Panc1 (cell line): ENCODE results near the gene RALGPS1. TPM values are rescaled to one million over a fixed set of nuclear protein-coding genes. Genes with fewer than 3 reads are reported as not detected.

ENCODE experiments used
- ATAC-seq: fragments of 200-7000 bp; cut with Tn5 transposase; 2 replicates; pipeline ENCODE4 v1.9.1; 2020; ENCODE audit warnings: mild to moderate bottlenecking, moderate library complexity
- BruUV-seq: library from RNA; stranded (reverse); fragments of 400-500 nt; replicated peaks from 2 replicates; lab custom pipeline; 2021; lab: Mats Ljungman, UMichigan
- CTCF ChIA-PET: fragments of 300-600 bp; sonication (Branson Sonifier 250); formaldehyde crosslinking; loops from one replicate; lab custom pipeline; 2022; ENCODE audit warnings: antibody characterized with exemption; lab: Charles Lee
- POLR2A ChIA-PET: fragments of 300-600 bp; sonication (Branson Sonifier 250); formaldehyde crosslinking; loops from one replicate; lab custom pipeline; 2022; ENCODE audit warnings: antibody characterized with exemption; lab: Charles Lee
- DNase-seq: peaks from one replicate; pipeline ENCODE4 v3.0.0-alpha.2; 2010; ENCODE audit warnings: low read depth, low spot score
- H3K27ac ChIP-seq: 2 replicates; pipeline ENCODE4 v1.5.1; 2011; ENCODE audit warnings: mild to moderate bottlenecking, low read length, inconsistent platforms
- H3K27me3 ChIP-seq: fragments of 200-500 bp; sonication (Bioruptor generic); 2 replicates; pipeline ENCODE4 v1.6.0; 2014; ENCODE audit warnings: low read length, inconsistent platforms; ENCODE audit not compliant: control insufficient read depth, insufficient read depth
- H3K36me3 ChIP-seq: fragments of 200-500 bp; sonication (Bioruptor generic); 2 replicates; pipeline ENCODE4 v1.5.1; 2014; ENCODE audit warnings: inconsistent platforms, mild to moderate bottlenecking, low read length, moderate library complexity; ENCODE audit not compliant: control insufficient read depth, insufficient read depth
- H3K4me1 ChIP-seq: 2 replicates; pipeline ENCODE4 v1.5.1; 2011; ENCODE audit warnings: inconsistent platforms, mild to moderate bottlenecking, low read length, moderate library complexity; ENCODE audit not compliant: control insufficient read depth, insufficient read depth
- H3K4me3 ChIP-seq, 2 experiments: 2 replicates each; pipeline ENCODE4 v1.5.1; 2011 to 2012; ENCODE audit warnings: low read depth in 2 of 2, low read length in 2 of 2, mild to moderate bottlenecking in 2 of 2, inconsistent platforms in 1 of 2, moderate library complexity in 1 of 2
- H3K9me3 ChIP-seq: fragments of 200-500 bp; sonication (Bioruptor generic); 2 replicates; pipeline ENCODE4 v1.5.1; 2014; ENCODE audit warnings: low read depth, mild to moderate bottlenecking, inconsistent platforms, low read length, moderate library complexity; ENCODE audit not compliant: control insufficient read depth, insufficient read depth
- CTCF ChIP-seq: fragments of 450-650 bp; IDR thresholded peaks from 2 replicates; pipeline ENCODE4 v1.5.1; 2017; ENCODE audit warnings: mild to moderate bottlenecking
- POLR2AphosphoS5 ChIP-seq: IDR thresholded peaks from 2 replicates; pipeline ENCODE4 v1.6.1; 2012; ENCODE audit warnings: mild to moderate bottlenecking, low read depth, low read length, moderate library complexity
- REST ChIP-seq, 2 experiments: IDR thresholded peaks; 2 replicates each; pipeline ENCODE4 v1.6.1; 2011 to 2012; ENCODE audit warnings: low read depth in 2 of 2, control low read depth in 1 of 2, low read length in 1 of 2, mild to moderate bottlenecking in 1 of 2, moderate library complexity in 1 of 2; ENCODE audit not compliant: insufficient read depth in 1 of 2
- SIN3A ChIP-seq: IDR thresholded peaks from 2 replicates; pipeline ENCODE4 v1.6.1; 2012; ENCODE audit warnings: low read depth, mild to moderate bottlenecking, low read length, moderate library complexity, borderline replicate concordance; ENCODE audit not compliant: insufficient read depth
- TCF7L2 ChIP-seq: IDR thresholded peaks from 2 replicates; pipeline ENCODE4 v1.6.1; 2011; ENCODE audit warnings: mild to moderate bottlenecking, low read depth, low read length, inconsistent platforms
- in situ Hi-C: cut with HindIII; loops from 2 replicates; pipeline ENCODE4 v1.10.0; 2016; ENCODE audit warnings: low sequenced_read_pairs, low pct_unique_long_range_greater_than_20kb
- intact Hi-C: fragments of 100-400 bp; cut with micrococcal nuclease; formaldehyde crosslinking; loops from one replicate; pipeline ENCODE4 v1.10.0; 2022; ENCODE audit not compliant: unreplicated experiment
- total RNA-seq: library from RNA; stranded (reverse); gene quantifications from one replicate; pipeline ENCODE4 v1.2.1, GENCODE V29; 2021; ENCODE audit not compliant: unreplicated experiment

Gene RALGPS1
- total RNA-seq, 1 experiment from 2014 or later = 7.2 TPM

GRCh38 chr9:127081250-127082185 is 166.9 kb downstream of the RALGPS1 start:
- in situ Hi-C loops = no loop called here
- no TSS peak for BruUV-seq
- intact Hi-C loops = no loop called here

More at GRCh38 chr9:127081250-127082185, 166.9 kb downstream of the RALGPS1 start:
- no peak overlapping the region for H3K4me3 ChIP-seq
- H3K4me1 ChIP-seq = peaks cover 3% of the 10 kb centered on the region; the same call in 1 of the 2 replicates
- H3K27me3 ChIP-seq = no peaks in the 10 kb centered on the region
- ChIA-PET CTCF (no interaction called here), POLR2A (no interaction called here)
- no peaks in the 10 kb centered on the region for H3K9me3 ChIP-seq
- no peaks in the 10 kb centered on the region for H3K36me3 ChIP-seq
- ATAC-seq (no peak), DNase-seq (no peak)
- no peak overlapping the region for H3K27ac ChIP-seq
- TF ChIP-seq TCF7L2 (no peak), SIN3A (no peak), REST (IDR thresholded peaks at IDR 0.05; ENCODE audit: insufficient read depth in 1 of 2, low read depth in 2 of 2, low read length in 1 of 2) (no peak), POLR2AphosphoS5 (no peak), CTCF (no peak)
